ENCODE results near the gene SLC16A5. TPM values are rescaled to one million over a fixed set of nuclear protein-coding genes. Genes with fewer than 3 reads are reported as not detected.

The SLC16A5 gene
- total RNA-seq, 1 experiment from 2014 or later = 17.1 TPM

GRCh38 chr17:75099881-75100595, 12.3 kb downstream of the SLC16A5 start:
- peaks cover 8 to 9% of the 10 kb centered on the region in 2 experiments; a peak in 3 of 4 replicates for H3K4me1 Mint-ChIP-seq
- no CpG with 5 or more reads among the region's 31 CpGs for WGBS (ENCODE audit: extremely low coverage, insufficient read length, low lambda C conversion rate)
- H3K4ac ChIP-seq (ENCODE audit: low read depth, low read length) = no peak overlapping the region
- H3K36me3 Mint-ChIP-seq (ENCODE audit: insufficient read depth in 1 of 3, low read depth in 3 of 3) = peaks cover 7 to 56% (median 43%) of the 10 kb centered on the region in 3 experiments
- H4K20me1 ChIP-seq (ENCODE audit: control insufficient read depth, insufficient read depth, insufficient read length) = no peaks in the 10 kb centered on the region
- H3K27ac ChIP-seq (ENCODE audit: insufficient read length, low read depth, low read length) = no peak overlapping the region
- H2BK120ac ChIP-seq (ENCODE audit: low read depth, low read length, poor library complexity, severe bottlenecking) = no peak overlapping the region
- no peak overlapping the region for H3K14ac ChIP-seq (ENCODE audit: insufficient read depth, low read length)
- no peak for TF ChIP-seq CTCF (conservative IDR thresholded peaks at IDR 0.05)
- no peak overlapping the region for H4K91ac ChIP-seq (ENCODE audit: insufficient read length, low read depth, low read length)
- H3K56ac ChIP-seq (ENCODE audit: insufficient read length, low read depth, low read length) = no peak overlapping the region
- H2BK12ac ChIP-seq (ENCODE audit: insufficient read length, low read depth, low read length) = no peak overlapping the region
- no peak overlapping the region for H3K23ac ChIP-seq (ENCODE audit: insufficient read length, low read depth, low read length)
- H3K18ac ChIP-seq (ENCODE audit: insufficient read length, low read depth, low read length) = no peak overlapping the region
- no peak overlapping the region for H3T11ph ChIP-seq (ENCODE audit: low read length)
- no peaks in the 10 kb centered on the region for H3K27me3 Mint-ChIP-seq (ENCODE audit: low read depth)
- H3K9me3 Mint-ChIP-seq = no peaks in the 10 kb centered on the region
- H3K4me2 ChIP-seq (ENCODE audit: insufficient read depth, insufficient read length, low read length) = no peak overlapping the region
- no peak overlapping the region for H3K27ac Mint-ChIP-seq
- no peak overlapping the region for H3K9ac ChIP-seq (ENCODE audit: extremely low read depth, insufficient read length, low read length)
- no peaks in the 10 kb centered on the region for H3K23me2 ChIP-seq (ENCODE audit: insufficient read length, low read depth, low read length, poor library complexity, severe bottlenecking)
- no peaks in the 10 kb centered on the region for H3K9me3 ChIP-seq (ENCODE audit: control insufficient read depth, low read depth, low read length)
- no peak overlapping the region; a peak in 1 of 5 replicates for H3K4me3 Mint-ChIP-seq
- no peak overlapping the region for H2AFZ ChIP-seq (ENCODE audit: low read length)
- no peaks in the 10 kb centered on the region for H3K27me3 ChIP-seq (ENCODE audit: insufficient read depth, low read length)
- no peaks in the 10 kb centered on the region for H3K79me2 ChIP-seq (ENCODE audit: insufficient read depth, low read length)
- DNase-seq = no peak
- no peaks in the 10 kb centered on the region for H3K79me1 ChIP-seq (ENCODE audit: insufficient read depth, low read depth, low read length, poor library complexity, severe bottlenecking)
- no peak overlapping the region for H4K5ac ChIP-seq (ENCODE audit: insufficient read length, low read depth, low read length)
- H2BK5ac ChIP-seq (ENCODE audit: insufficient read length, low read length) = no peak overlapping the region
- no peak overlapping the region for H2AK5ac ChIP-seq (ENCODE audit: insufficient read length, low read length)
- H2BK20ac ChIP-seq (ENCODE audit: low read depth, low read length, poor library complexity, severe bottlenecking) = no peak overlapping the region
- H3K4me1 ChIP-seq (ENCODE audit: insufficient read depth, low read length) = peaks cover 3% of the 10 kb centered on the region; the same call in 1 of the 2 replicates
- H4K8ac ChIP-seq (replicated peaks; ENCODE audit: insufficient read length, low read depth, low read length) = no peak overlapping the region
- H2BK15ac ChIP-seq (ENCODE audit: low read depth, low read length) = no peak overlapping the region
